Peyer's patch (tissue), 4 donors: ENCODE results near the gene SYNC. TPM values are rescaled to one million over a fixed set of nuclear protein-coding genes. Genes with fewer than 3 reads are reported as not detected.
"Not testable (repeated sequence)": the region's sequence is repeated elsewhere in the genome, so short reads cannot be mapped to it uniquely, and the experiment has no call there.

Experiments
- DNase-seq, 3 donors: peaks; one replicate each; pipeline ENCODE4 v3.0.0-alpha.2; 2017 to 2019
- H3K27ac ChIP-seq, 4 donors: fragments of 200-600 bp; sonication (generic); one replicate each; pipeline ENCODE4 v1.5.1; 2016 to 2019
- H3K27me3 ChIP-seq, 2 donors: fragments of 200-600 bp; sonication (generic); one replicate each; pipeline ENCODE4 v1.5.1; 2019
- H3K36me3 ChIP-seq, 3 donors: fragments of 200-600 bp; sonication (generic); one replicate each; pipeline ENCODE4 v1.5.1; 2016 to 2019
- H3K4me1 ChIP-seq, 4 donors: fragments of 200-600 bp; sonication (generic); one replicate each; pipeline ENCODE4 v1.5.1; 2016 to 2019
- H3K4me3 ChIP-seq, 4 donors: fragments of 200-600 bp; sonication (generic); 1 replicate in 3 of 4; 2 replicates in 1 of 4; pipeline ENCODE4 v1.5.1; 2016 to 2019; ENCODE audit warnings: mild to moderate bottlenecking in 1 of 4
- H3K9me3 ChIP-seq, 4 donors: fragments of 200-600 bp; sonication (generic); one replicate each; pipeline ENCODE4 v1.5.1; 2016 to 2019; ENCODE audit warnings: mild to moderate bottlenecking in 1 of 4
- POLR2A ChIP-seq, 2 donors: fragments of 450-650 bp; IDR thresholded peaks; one replicate each; pipeline ENCODE4 v1.5.1; 2017; ENCODE audit warnings: antibody characterized with exemption in 2 of 2, mild to moderate bottlenecking in 2 of 2, moderate library complexity in 2 of 2
- total RNA-seq, 4 donors: library from RNA; depleted of rRNA; stranded (reverse); fragments of >200 nt; gene quantifications; one replicate each; pipeline ENCODE4 v1.1.0, GENCODE V29; 2016
- TF ChIP-seq, protein P1 (sequence below), 6 experiments: fragments of 450-650 bp in 4 of 6; fragments of 200-600 bp in 2 of 6; sonication (generic) in 1 of 6; IDR thresholded peaks; one replicate each; pipeline ENCODE4 v1.5.1; 2017 to 2019; ENCODE audit warnings: antibody characterized with exemption in 6 of 6, mild to moderate bottlenecking in 3 of 6, moderate library complexity in 1 of 6

The SYNC gene
- total RNA-seq, 4 donors from 2014 or later, result 8.3 to 19.8 (median 9.2) TPM

DNA sequence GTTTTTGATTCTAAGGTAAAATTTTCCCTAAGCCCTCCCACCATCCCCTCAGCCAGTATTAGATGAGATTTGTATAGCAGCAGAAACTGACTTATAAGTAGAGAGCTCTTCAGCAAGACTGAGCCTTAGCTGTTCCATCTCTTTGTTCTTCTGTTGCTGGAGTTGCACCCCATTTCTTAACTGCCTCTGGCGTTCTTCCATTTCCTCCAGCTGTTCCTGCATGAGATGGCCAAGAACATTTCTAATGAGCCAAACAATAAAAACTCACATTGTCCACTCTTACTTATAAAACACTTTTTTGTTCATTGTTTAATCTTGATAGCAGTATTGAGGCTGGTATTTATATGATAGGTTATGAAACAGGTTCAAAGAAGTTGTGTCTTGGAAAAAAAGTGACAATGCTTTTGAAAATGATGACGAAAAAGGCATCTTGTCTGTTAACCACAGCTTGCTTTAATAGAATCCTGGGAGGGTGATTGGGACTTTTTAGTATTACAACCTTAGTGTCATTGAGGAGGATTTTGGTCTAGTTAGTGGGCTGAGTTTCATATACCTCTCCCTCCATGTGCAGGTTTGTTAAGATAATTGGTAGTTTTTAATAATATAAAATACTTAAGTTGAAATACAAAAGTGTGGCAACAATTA lies 18.3 kb downstream of the SYNC start:
- peaks cover 0 to 32% (median 0%) of the 10 kb centered on the region in 3 donors for H3K36me3 ChIP-seq

DNA sequence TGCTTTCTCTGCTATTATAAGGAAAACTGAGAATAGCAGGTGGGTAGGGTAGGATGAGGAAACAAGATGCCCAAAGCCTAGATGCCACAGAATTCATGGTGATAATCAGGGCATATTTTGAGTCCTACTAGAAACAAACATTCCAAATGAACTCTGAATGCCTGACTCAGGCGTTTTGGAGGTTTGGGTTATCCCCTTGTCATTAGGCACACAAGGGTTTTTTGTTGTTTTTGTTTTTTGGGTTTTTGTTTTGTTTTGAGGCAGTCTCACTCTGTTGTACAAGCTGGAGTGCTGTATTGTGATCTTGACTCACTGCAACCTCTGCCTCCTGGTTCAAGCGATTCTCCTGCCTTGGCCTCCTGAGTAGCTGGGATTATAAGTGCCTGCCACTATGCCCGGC lies 19.2 kb downstream of the SYNC start:
- Histone ChIP-seq H3K27ac (peak overlapping the region in 2 of 4 donors; percentile 50 to 60), H3K4me1 (peaks cover 0 to 31% (median 0%) of the 10 kb centered on the region in 4 donors)

More for the DNA sequence above, 18.3 kb downstream of the SYNC start:
- TF ChIP-seq POLR2A (IDR thresholded peaks at IDR 0.05), result no peak
- TF ChIP-seq, protein P1, sequence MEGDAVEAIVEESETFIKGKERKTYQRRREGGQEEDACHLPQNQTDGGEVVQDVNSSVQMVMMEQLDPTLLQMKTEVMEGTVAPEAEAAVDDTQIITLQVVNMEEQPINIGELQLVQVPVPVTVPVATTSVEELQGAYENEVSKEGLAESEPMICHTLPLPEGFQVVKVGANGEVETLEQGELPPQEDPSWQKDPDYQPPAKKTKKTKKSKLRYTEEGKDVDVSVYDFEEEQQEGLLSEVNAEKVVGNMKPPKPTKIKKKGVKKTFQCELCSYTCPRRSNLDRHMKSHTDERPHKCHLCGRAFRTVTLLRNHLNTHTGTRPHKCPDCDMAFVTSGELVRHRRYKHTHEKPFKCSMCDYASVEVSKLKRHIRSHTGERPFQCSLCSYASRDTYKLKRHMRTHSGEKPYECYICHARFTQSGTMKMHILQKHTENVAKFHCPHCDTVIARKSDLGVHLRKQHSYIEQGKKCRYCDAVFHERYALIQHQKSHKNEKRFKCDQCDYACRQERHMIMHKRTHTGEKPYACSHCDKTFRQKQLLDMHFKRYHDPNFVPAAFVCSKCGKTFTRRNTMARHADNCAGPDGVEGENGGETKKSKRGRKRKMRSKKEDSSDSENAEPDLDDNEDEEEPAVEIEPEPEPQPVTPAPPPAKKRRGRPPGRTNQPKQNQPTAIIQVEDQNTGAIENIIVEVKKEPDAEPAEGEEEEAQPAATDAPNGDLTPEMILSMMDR (IDR thresholded peaks at IDR 0.05), result no peak
- peaks cover 0 to 31% (median 0%) of the 10 kb centered on the region in 4 donors for H3K4me1 ChIP-seq
- no peak overlapping the region for H3K4me3 ChIP-seq
- DNase-seq, result peak in 1 of 3 donors; percentile 58
- H3K27me3 ChIP-seq, result no peaks in the 10 kb centered on the region
- no peaks in the 10 kb centered on the region for H3K9me3 ChIP-seq
- peak overlapping the region; percentile 21 to 60 (median 36) for H3K27ac ChIP-seq

DNA sequence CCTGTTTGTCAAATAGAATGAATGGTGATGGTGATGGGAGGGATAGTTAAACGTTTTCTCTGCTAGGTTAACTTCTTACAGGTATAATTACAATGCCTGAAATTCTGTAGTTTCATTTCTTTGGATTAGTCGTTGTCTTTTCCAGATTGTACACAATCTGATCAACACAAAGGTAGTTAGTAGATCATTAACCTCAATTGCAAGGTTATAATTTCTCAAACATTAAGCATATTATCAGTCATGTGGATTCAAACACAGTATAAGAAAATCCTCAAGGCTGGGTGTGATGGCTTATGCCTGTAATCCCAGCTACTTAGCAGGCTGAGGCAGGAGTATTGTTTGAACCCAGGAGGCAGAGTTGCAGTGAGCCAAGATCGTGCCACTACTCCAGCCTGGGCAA lies 20.6 kb downstream of the SYNC start:
- TF ChIP-seq, protein P1 (IDR thresholded peaks at IDR 0.05), result no peak
- TF ChIP-seq POLR2A (IDR thresholded peaks at IDR 0.05), result no peak
- no peaks in the 10 kb centered on the region for H3K27me3 ChIP-seq

More for the DNA sequence above, 19.2 kb downstream of the SYNC start:
- Histone ChIP-seq H3K36me3 (peaks cover 0 to 38% (median 0%) of the 10 kb centered on the region in 3 donors), H3K9me3 (no peaks in the 10 kb centered on the region), H3K27me3 (no peaks in the 10 kb centered on the region), H3K4me3 (no peak overlapping the region)
- no peak for DNase-seq
- TF ChIP-seq, protein P1 (IDR thresholded peaks at IDR 0.05), result no peak
- no peak for TF ChIP-seq POLR2A (IDR thresholded peaks at IDR 0.05)

DNA sequence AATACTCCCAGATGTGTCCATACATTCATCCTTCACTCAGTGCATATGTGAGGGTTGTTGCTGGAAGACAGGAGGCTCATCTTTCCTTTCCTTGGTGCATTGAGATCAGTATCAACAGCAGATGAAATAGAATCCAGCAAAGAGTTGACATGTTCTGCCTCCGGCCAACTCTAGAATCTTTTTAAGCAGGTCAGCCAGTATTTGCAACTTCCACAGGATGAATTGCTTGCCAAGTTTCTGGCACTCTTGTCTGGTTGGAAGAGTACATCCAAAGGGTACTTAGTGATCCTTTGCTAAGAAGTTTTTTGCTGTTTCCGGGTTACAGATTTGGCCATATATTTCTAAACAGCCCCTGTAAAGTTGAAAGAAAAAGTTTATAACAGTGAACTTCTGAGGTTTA lies 21.1 kb downstream of the SYNC start:
- peaks cover 0 to 48% (median 0%) of the 10 kb centered on the region in 3 donors for H3K36me3 ChIP-seq
- peaks cover 0 to 31% (median 0%) of the 10 kb centered on the region in 4 donors for H3K4me1 ChIP-seq
- no peaks in the 10 kb centered on the region for H3K9me3 ChIP-seq
- peak overlapping the region in 2 of 4 donors; percentile 36 to 40 for H3K27ac ChIP-seq
- H3K4me3 ChIP-seq, result no peak overlapping the region
- TF ChIP-seq, protein P1 (IDR thresholded peaks at IDR 0.05), result no peak
- no peak for TF ChIP-seq POLR2A (IDR thresholded peaks at IDR 0.05)
- DNase-seq, result no peak
- H3K27me3 ChIP-seq, result no peaks in the 10 kb centered on the region

More for the DNA sequence above, 20.6 kb downstream of the SYNC start:
- H3K27ac ChIP-seq, result peak overlapping the region in 2 of 4 donors; percentile 36 to 40
- H3K4me3 ChIP-seq, result no peak overlapping the region
- DNase-seq, result no peak
- peaks cover 0 to 31% (median 0%) of the 10 kb centered on the region in 4 donors for H3K4me1 ChIP-seq
- peaks cover 0 to 50% (median 0%) of the 10 kb centered on the region in 3 donors for H3K36me3 ChIP-seq
- H3K9me3 ChIP-seq, result no peaks in the 10 kb centered on the region

DNA sequence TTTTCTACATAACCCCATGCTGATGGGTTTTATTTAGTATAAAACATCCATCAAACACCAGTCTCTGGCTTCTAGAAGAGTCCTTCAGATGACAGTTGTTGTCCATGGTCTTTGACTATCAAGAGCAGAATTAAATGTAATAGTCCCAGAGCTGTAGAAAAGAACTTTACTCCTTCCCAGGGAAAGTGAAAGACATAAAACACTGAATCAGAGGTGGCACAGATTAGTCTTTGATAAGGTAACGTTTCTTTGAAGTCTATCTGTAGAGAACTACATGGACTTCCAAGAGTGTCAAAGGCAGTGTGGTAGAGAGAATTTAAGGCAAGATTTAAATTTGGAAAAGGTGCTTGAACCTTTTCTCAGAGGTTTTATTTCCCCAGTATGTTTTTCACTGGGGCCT lies 21.9 kb downstream of the SYNC start:
- H3K27ac ChIP-seq, result peak overlapping the region in 2 of 4 donors; percentile 0 to 49
- DNase-seq, result no peak
- H3K36me3 ChIP-seq, result peaks cover 0 to 46% (median 0%) of the 10 kb centered on the region in 3 donors

DNA sequence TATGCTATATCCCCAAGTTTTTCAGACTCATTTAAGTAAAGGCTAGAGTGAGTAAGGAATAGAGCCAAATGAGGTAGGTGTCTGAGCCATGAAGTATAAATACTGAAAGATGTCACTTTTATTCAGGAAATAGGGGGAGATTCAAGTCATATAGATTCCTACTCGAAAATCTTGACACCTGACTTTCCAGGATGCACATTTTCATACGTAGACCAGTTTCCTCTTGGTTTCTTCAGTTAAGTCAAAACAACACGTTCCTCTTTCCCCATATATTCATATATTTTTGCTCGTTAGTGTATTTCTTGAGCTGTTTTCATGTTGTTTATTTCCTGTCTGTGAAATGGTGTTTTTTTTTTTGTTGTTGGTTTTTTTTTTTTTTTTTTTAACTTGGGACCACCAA lies 22.6 kb downstream of the SYNC start:
- Histone ChIP-seq H3K4me1 (peaks cover 0 to 27% (median 0%) of the 10 kb centered on the region in 4 donors), H3K36me3 (peaks cover 0 to 48% (median 0%) of the 10 kb centered on the region in 3 donors)
- H3K4me3 ChIP-seq, H3K27ac ChIP-seq, DNase-seq, H3K9me3 ChIP-seq, H3K27me3 ChIP-seq: not testable (repeated sequence)

More for the DNA sequence above, 21.9 kb downstream of the SYNC start:
- Histone ChIP-seq H3K27me3 (no peaks in the 10 kb centered on the region), H3K9me3 (no peaks in the 10 kb centered on the region), H3K4me3 (no peak overlapping the region), H3K4me1 (peaks cover 0 to 31% (median 0%) of the 10 kb centered on the region in 4 donors)
- TF ChIP-seq POLR2A (IDR thresholded peaks at IDR 0.05), result no peak
- TF ChIP-seq, protein P1 (IDR thresholded peaks at IDR 0.05), result no peak
